DOHH2 (cell line): Measurements from ENCODE around the gene SLC28A1.

Experiments
- CTCF ChIP-seq: fragments of 200-600 bp; sonication (generic); IDR thresholded peaks from one replicate; pipeline ENCODE4 v1.5.1; 2014; ENCODE audit warnings: antibody characterized with exemption, mild to moderate bottlenecking, low read depth, low read length; ENCODE audit not compliant: poor library complexity, severe bottlenecking
- EZH2phosphoT487 ChIP-seq: fragments of 200-600 bp; sonication (generic); IDR thresholded peaks from 2 replicates; pipeline ENCODE4 v1.6.1; 2017; ENCODE audit warnings: borderline replicate concordance, mild to moderate bottlenecking, antibody characterized with exemption, low read length, moderate library complexity, mixed read lengths

- TF ChIP-seq CTCF (no peak), EZH2phosphoT487 (no peak)
Observed at GRCh38 chr15:84892786-84893307, 8.4 kb downstream of the SLC28A1 start.
